K562 (cell line): ENCODE measurements around the gene HIVEP2. TPM values are rescaled to one million over a fixed set of nuclear protein-coding genes. Genes with fewer than 3 reads are reported as not detected.

Experiments used
- DPF2 ChIP-seq: fragments of 450-650 bp; IDR thresholded peaks from 2 replicates; pipeline ENCODE4 v1.6.1; 2016
- EZH2 ChIP-seq: IDR thresholded peaks from 2 replicates; pipeline ENCODE4 v1.6.1; 2012; ENCODE audit warnings: low read depth, mild to moderate bottlenecking, inconsistent platforms, low read length, borderline replicate concordance
- MED1 ChIP-seq: sonication (generic); formaldehyde crosslinking; IDR thresholded peaks from 2 replicates; pipeline ENCODE4 v1.8.1; 2023; ENCODE audit warnings: missing genetic modification reagents, borderline replicate concordance
- PHF20 ChIP-seq: fragments of 450-650 bp; IDR thresholded peaks from 2 replicates; pipeline ENCODE4 v1.6.1; 2018; ENCODE audit not compliant: partially characterized antibody
- RAD21 ChIP-seq, 2 experiments: fragments of 250-450 bp in 1 of 2; fragments of 450-650 bp in 1 of 2; sonication (Bioruptor Pico) in 1 of 2; formaldehyde crosslinking in 1 of 2; IDR thresholded peaks in 1 of 2; conservative IDR thresholded peaks in 1 of 2; 2 replicates each; pipeline versions ENCODE4 v1.4.0 to v1.8.0; 2020 to 2022; ENCODE audit warnings: mild to moderate bottlenecking in 2 of 2, moderate library complexity in 1 of 2
- SPI1 ChIP-seq: IDR thresholded peaks from 2 replicates; pipeline ENCODE4 v1.6.1; 2011; ENCODE audit warnings: low read depth, low read length, control low read depth, borderline replicate concordance
- TBL1XR1 ChIP-seq, 2 experiments: IDR thresholded peaks; 2 replicates each; pipeline ENCODE4 v1.6.1; 2012; ENCODE audit warnings: improper control_type of control experiment in 2 of 2, low read length in 2 of 2, mild to moderate bottlenecking in 1 of 2
- TSC22D4 ChIP-seq: fragments of 450-650 bp; IDR thresholded peaks from 2 replicates; pipeline ENCODE4 v1.6.1; 2016; ENCODE audit warnings: missing genetic modification characterization, missing biosample characterization, control low read depth
- ZNF184 ChIP-seq: sonication (generic); formaldehyde crosslinking; IDR thresholded peaks from 2 replicates; pipeline ENCODE4 v1.5.0; 2020; ENCODE audit warnings: missing genetic modification reagents
- ZNF197 ChIP-seq: fragments of 200-800 bp; sonication (Bioruptor generic); IDR thresholded peaks from 2 replicates; pipeline ENCODE4 v1.6.1; 2016; ENCODE audit warnings: low read depth, missing genetic modification characterization, missing compliant biosample characterization
- ZNF431 ChIP-seq: sonication (generic); formaldehyde crosslinking; IDR thresholded peaks from 2 replicates; pipeline ENCODE4 v1.8.0; 2022; ENCODE audit warnings: mild to moderate bottlenecking, missing genetic modification reagents
- polyA plus RNA-seq, 8 experiments: library from polyadenylated mRNA; depleted of rRNA in 4 of 8; stranded (reverse) in 5 of 8; unstranded in 3 of 8; fragments of >200 nt; fragmentation: Nextera tagmentation in 2 of 8; fragmentation: Illumina TruSeq in 1 of 8; extraction: Ambion mirVana in 2 of 8; extraction: Trizol in 1 of 8; gene quantifications; 2 replicates each; pipeline versions ENCODE4 v1.2.1 to v1.2.3, GENCODE V29; 2011 to 2014; ENCODE audit warnings: inconsistent platforms in 1 of 8, missing spikeins in 1 of 8
- total RNA-seq, 7 experiments: library from RNA; depleted of rRNA in 6 of 7; stranded (reverse); fragments of >200 nt in 6 of 7; fragmentation: Illumina TruSeq in 2 of 7; extraction: Trizol in 2 of 7; gene quantifications; 2 replicates each; pipeline versions ENCODE4 v1.2.1 to v1.2.3, GENCODE V29; 2011 to 2021; ENCODE audit warnings: low replicate concordance in 1 of 7
- TF ChIP-seq, protein P1 (sequence below): sonication (generic); formaldehyde crosslinking; IDR thresholded peaks from 2 replicates; pipeline ENCODE4 v1.8.0; 2022; ENCODE audit warnings: missing genetic modification reagents, mild to moderate bottlenecking, moderate library complexity, borderline replicate concordance
- TF ChIP-seq, protein P2 (sequence below): fragments of 450-650 bp; formaldehyde crosslinking; IDR thresholded peaks from 2 replicates; pipeline ENCODE4 v1.4.0; 2022; ENCODE audit warnings: missing genetic modification characterization
- TF ChIP-seq, protein P3 (sequence below): fragments of 450-650 bp; IDR thresholded peaks from 2 replicates; pipeline ENCODE4 v1.6.1; 2016; ENCODE audit warnings: mild to moderate bottlenecking, moderate library complexity

HIVEP2 gene
- total and polyA plus RNA-seq, 9 of the 15 experiments (the other 6 are each of a cell fraction or from before 2014, with no cell fraction given), result under 0.01 to 1.2 (median 0.31) TPM

DNA sequence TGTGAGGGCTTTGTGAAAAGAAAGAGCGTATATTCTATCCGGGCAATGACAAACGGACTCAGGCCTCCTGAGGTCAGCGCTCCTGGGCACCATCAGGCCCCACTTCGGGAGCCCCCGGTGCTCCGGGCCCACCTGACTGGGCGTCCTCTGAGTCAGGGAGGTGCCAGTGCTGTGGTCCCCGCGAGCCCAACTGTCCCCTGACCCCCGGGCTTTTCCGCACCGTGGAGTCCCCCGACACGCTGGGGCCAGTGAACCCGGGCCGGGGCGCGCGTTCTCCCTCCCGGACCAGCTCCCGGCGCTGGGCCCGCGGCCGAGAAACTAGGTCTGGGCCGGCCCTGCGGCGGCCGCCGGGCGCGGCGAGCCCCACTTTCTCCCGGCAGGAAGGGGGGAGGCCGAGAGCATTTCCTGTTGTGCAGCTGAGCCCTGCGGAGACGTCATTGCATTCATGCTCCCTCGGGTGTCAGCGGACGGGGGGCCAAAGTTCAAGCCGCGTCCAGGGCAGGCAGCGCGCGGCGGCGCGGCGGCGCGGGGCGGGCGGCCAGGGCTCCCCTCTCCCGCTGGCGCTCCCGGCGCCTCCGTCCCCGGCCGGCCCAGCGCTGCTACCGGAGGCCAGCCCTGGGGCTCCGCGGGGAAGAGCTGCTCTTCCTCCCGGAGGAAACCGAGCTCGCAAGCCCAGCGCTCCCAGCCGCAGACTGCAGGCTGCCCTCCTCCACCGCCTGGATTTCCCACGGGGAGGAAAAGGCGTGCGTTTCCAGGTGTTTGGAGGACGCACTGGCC is 18.3 kb downstream of the HIVEP2 start (continued):
- TF ChIP-seq, protein P1, sequence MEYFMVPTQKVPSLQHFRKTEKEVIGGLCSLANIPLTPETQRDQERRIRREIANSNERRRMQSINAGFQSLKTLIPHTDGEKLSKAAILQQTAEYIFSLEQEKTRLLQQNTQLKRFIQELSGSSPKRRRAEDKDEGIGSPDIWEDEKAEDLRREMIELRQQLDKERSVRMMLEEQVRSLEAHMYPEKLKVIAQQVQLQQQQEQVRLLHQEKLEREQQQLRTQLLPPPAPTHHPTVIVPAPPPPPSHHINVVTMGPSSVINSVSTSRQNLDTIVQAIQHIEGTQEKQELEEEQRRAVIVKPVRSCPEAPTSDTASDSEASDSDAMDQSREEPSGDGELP (CRISPR knock-in tag), result peak; percentile 55; the same call in 1 of the 2 replicates
- TF ChIP-seq RAD21 (CRISPR knock-in tag; conservative IDR thresholded peaks at IDR 0.05 in 1 of 2, IDR thresholded peaks at IDR 0.05 in 1 of 2), result no peak
- TF ChIP-seq, protein P2, sequence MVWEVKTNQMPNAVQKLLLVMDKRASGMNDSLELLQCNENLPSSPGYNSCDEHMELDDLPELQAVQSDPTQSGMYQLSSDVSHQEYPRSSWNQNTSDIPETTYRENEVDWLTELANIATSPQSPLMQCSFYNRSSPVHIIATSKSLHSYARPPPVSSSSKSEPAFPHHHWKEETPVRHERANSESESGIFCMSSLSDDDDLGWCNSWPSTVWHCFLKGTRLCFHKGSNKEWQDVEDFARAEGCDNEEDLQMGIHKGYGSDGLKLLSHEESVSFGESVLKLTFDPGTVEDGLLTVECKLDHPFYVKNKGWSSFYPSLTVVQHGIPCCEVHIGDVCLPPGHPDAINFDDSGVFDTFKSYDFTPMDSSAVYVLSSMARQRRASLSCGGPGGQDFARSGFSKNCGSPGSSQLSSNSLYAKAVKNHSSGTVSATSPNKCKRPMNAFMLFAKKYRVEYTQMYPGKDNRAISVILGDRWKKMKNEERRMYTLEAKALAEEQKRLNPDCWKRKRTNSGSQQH (CRISPR knock-in tag), result no peak
- no peak for TF ChIP-seq EZH2
- TF ChIP-seq TBL1XR1 (IDR thresholded peaks at IDR 0.05; ENCODE audit: low read length in 2 of 2), result no peak
- TF ChIP-seq, protein P3, sequence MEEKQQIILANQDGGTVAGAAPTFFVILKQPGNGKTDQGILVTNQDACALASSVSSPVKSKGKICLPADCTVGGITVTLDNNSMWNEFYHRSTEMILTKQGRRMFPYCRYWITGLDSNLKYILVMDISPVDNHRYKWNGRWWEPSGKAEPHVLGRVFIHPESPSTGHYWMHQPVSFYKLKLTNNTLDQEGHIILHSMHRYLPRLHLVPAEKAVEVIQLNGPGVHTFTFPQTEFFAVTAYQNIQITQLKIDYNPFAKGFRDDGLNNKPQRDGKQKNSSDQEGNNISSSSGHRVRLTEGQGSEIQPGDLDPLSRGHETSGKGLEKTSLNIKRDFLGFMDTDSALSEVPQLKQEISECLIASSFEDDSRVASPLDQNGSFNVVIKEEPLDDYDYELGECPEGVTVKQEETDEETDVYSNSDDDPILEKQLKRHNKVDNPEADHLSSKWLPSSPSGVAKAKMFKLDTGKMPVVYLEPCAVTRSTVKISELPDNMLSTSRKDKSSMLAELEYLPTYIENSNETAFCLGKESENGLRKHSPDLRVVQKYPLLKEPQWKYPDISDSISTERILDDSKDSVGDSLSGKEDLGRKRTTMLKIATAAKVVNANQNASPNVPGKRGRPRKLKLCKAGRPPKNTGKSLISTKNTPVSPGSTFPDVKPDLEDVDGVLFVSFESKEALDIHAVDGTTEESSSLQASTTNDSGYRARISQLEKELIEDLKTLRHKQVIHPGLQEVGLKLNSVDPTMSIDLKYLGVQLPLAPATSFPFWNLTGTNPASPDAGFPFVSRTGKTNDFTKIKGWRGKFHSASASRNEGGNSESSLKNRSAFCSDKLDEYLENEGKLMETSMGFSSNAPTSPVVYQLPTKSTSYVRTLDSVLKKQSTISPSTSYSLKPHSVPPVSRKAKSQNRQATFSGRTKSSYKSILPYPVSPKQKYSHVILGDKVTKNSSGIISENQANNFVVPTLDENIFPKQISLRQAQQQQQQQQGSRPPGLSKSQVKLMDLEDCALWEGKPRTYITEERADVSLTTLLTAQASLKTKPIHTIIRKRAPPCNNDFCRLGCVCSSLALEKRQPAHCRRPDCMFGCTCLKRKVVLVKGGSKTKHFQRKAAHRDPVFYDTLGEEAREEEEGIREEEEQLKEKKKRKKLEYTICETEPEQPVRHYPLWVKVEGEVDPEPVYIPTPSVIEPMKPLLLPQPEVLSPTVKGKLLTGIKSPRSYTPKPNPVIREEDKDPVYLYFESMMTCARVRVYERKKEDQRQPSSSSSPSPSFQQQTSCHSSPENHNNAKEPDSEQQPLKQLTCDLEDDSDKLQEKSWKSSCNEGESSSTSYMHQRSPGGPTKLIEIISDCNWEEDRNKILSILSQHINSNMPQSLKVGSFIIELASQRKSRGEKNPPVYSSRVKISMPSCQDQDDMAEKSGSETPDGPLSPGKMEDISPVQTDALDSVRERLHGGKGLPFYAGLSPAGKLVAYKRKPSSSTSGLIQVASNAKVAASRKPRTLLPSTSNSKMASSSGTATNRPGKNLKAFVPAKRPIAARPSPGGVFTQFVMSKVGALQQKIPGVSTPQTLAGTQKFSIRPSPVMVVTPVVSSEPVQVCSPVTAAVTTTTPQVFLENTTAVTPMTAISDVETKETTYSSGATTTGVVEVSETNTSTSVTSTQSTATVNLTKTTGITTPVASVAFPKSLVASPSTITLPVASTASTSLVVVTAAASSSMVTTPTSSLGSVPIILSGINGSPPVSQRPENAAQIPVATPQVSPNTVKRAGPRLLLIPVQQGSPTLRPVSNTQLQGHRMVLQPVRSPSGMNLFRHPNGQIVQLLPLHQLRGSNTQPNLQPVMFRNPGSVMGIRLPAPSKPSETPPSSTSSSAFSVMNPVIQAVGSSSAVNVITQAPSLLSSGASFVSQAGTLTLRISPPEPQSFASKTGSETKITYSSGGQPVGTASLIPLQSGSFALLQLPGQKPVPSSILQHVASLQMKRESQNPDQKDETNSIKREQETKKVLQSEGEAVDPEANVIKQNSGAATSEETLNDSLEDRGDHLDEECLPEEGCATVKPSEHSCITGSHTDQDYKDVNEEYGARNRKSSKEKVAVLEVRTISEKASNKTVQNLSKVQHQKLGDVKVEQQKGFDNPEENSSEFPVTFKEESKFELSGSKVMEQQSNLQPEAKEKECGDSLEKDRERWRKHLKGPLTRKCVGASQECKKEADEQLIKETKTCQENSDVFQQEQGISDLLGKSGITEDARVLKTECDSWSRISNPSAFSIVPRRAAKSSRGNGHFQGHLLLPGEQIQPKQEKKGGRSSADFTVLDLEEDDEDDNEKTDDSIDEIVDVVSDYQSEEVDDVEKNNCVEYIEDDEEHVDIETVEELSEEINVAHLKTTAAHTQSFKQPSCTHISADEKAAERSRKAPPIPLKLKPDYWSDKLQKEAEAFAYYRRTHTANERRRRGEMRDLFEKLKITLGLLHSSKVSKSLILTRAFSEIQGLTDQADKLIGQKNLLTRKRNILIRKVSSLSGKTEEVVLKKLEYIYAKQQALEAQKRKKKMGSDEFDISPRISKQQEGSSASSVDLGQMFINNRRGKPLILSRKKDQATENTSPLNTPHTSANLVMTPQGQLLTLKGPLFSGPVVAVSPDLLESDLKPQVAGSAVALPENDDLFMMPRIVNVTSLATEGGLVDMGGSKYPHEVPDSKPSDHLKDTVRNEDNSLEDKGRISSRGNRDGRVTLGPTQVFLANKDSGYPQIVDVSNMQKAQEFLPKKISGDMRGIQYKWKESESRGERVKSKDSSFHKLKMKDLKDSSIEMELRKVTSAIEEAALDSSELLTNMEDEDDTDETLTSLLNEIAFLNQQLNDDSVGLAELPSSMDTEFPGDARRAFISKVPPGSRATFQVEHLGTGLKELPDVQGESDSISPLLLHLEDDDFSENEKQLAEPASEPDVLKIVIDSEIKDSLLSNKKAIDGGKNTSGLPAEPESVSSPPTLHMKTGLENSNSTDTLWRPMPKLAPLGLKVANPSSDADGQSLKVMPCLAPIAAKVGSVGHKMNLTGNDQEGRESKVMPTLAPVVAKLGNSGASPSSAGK, result no peak
- no peak for TF ChIP-seq TSC22D4 (tag)
- TF ChIP-seq DPF2, result no peak
- no peak for TF ChIP-seq PHF20
- no peak for TF ChIP-seq MED1
- TF ChIP-seq ZNF184 (CRISPR knock-in tag), result no peak
- no peak for TF ChIP-seq ZNF197 (CRISPR knock-in tag)
- TF ChIP-seq ZNF431 (CRISPR knock-in tag), result no peak
- no peak for TF ChIP-seq SPI1
